Measurements from ENCODE around the gene CIB2.

CIB2 gene

DNA sequence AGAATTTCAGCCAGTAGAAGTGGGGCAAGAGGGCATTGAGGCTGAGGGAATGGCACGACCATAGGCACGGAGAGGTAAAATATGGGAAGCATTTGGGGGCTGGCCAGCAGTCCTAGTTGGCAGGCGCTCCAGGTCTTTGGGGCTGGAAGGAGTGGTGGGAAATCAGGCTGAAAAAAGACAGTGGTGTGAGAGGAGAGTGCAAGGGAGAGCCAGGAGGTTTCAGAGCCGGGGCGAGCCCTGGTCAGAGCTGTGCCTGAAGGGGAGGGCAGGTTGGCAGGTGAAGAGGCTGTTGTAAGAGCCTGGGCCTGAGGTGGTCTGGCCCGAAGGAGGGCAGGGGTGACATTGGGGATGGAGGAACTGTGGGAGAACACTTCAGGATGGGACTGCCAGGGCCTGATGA lies 16.3 kb upstream of the CIB2 start:
- no peak for ATAC-seq

DNA sequence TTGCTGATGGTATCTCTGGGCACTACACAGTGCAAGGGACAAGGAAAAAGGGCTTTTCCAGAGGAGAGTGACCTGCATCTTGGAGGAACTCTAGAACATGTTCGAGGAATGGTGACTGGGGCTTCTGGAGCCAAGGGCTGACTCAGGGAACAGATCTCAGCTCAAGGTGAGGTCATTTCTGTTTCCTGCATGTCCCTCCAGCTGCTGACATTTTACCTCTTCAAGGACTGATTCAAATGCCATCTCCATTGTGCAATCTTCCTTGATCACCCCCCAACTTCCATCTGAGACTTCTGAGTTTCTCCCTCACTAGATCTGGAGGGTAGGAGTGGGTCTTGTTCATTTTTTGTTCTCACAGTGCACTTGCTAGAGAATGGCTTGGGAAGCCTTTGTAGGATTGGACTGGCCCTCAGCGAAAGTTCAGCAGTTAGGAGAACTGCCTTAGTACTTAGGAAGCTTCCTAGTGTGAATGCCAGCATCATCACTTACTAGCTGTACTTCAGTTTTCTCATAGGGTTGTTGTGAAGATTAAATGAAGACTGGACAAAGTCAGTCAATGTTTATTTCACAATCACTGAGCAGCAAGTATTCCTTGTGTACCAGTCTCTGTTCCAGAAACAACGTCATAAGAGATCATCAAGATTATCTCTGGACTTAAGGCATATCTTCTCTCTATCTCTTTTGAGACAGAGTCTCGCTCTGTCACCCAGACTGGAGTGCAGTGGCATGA lies 15.3 kb upstream of the CIB2 start:
- no peak for ATAC-seq
- TF ChIP-seq CSDC2 (CRISPR knock-in tag; IDR thresholded peaks at IDR 0.05) (no peak), ARNTL (CRISPR knock-in tag; IDR thresholded peaks at IDR 0.05; ENCODE audit: borderline replicate concordance, low read depth) (no peak), BACH2 (CRISPR knock-in tag; IDR thresholded peaks at IDR 0.05; ENCODE audit: borderline replicate concordance) (no peak), TOX (CRISPR knock-in tag; IDR thresholded peaks at IDR 0.05; ENCODE audit: borderline replicate concordance) (no peak), ZC3H10 (CRISPR knock-in tag; IDR thresholded peaks at IDR 0.05) (no peak), ESRRG (CRISPR knock-in tag; IDR thresholded peaks at IDR 0.05) (no peak), ZNF70 (CRISPR knock-in tag; IDR thresholded peaks at IDR 0.05) (no peak), RARB (CRISPR knock-in tag; IDR thresholded peaks at IDR 0.05) (no peak), ISL1 (CRISPR knock-in tag; IDR thresholded peaks at IDR 0.05) (no peak), GLIS3 (CRISPR knock-in tag; IDR thresholded peaks at IDR 0.05) (no peak), TCF4 (CRISPR knock-in tag; IDR thresholded peaks at IDR 0.05; ENCODE audit: borderline replicate concordance) (no peak), SNAI2 (CRISPR knock-in tag; IDR thresholded peaks at IDR 0.05) (no peak), ZFP30 (CRISPR knock-in tag; IDR thresholded peaks at IDR 0.05) (no peak)
- TF ChIP-seq, protein P1, sequence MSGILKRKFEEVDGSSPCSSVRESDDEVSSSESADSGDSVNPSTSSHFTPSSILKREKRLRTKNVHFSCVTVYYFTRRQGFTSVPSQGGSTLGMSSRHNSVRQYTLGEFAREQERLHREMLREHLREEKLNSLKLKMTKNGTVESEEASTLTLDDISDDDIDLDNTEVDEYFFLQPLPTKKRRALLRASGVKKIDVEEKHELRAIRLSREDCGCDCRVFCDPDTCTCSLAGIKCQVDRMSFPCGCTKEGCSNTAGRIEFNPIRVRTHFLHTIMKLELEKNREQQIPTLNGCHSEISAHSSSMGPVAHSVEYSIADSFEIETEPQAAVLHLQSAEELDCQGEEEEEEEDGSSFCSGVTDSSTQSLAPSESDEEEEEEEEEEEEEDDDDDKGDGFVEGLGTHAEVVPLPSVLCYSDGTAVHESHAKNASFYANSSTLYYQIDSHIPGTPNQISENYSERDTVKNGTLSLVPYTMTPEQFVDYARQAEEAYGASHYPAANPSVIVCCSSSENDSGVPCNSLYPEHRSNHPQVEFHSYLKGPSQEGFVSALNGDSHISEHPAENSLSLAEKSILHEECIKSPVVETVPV (CRISPR knock-in tag; IDR thresholded peaks at IDR 0.05) = no peak
- TF ChIP-seq, protein P2, sequence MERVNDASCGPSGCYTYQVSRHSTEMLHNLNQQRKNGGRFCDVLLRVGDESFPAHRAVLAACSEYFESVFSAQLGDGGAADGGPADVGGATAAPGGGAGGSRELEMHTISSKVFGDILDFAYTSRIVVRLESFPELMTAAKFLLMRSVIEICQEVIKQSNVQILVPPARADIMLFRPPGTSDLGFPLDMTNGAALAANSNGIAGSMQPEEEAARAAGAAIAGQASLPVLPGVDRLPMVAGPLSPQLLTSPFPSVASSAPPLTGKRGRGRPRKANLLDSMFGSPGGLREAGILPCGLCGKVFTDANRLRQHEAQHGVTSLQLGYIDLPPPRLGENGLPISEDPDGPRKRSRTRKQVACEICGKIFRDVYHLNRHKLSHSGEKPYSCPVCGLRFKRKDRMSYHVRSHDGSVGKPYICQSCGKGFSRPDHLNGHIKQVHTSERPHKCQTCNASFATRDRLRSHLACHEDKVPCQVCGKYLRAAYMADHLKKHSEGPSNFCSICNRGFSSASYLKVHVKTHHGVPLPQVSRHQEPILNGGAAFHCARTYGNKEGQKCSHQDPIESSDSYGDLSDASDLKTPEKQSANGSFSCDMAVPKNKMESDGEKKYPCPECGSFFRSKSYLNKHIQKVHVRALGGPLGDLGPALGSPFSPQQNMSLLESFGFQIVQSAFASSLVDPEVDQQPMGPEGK (CRISPR knock-in tag; IDR thresholded peaks at IDR 0.05; ENCODE audit: borderline replicate concordance) = no peak

More for the DNA sequence above, 16.3 kb upstream of the CIB2 start:
- TF ChIP-seq ZFP30 (CRISPR knock-in tag; IDR thresholded peaks at IDR 0.05) (no peak), GLIS3 (CRISPR knock-in tag; IDR thresholded peaks at IDR 0.05) (no peak), ZC3H10 (CRISPR knock-in tag; IDR thresholded peaks at IDR 0.05) (no peak), CSDC2 (CRISPR knock-in tag; IDR thresholded peaks at IDR 0.05) (no peak), ZNF565 (CRISPR knock-in tag; conservative IDR thresholded peaks at IDR 0.05; ENCODE audit: low read depth) (no peak), ISL1 (CRISPR knock-in tag; IDR thresholded peaks at IDR 0.05) (no peak), TCF4 (CRISPR knock-in tag; IDR thresholded peaks at IDR 0.05; ENCODE audit: borderline replicate concordance) (no peak), SNAI2 (CRISPR knock-in tag; IDR thresholded peaks at IDR 0.05) (no peak), ZNF70 (CRISPR knock-in tag; IDR thresholded peaks at IDR 0.05) (no peak), BACH2 (CRISPR knock-in tag; IDR thresholded peaks at IDR 0.05; ENCODE audit: borderline replicate concordance) (no peak), OSR1 (CRISPR knock-in tag; IDR thresholded peaks at IDR 0.05) (no peak), PPARA (CRISPR knock-in tag; IDR thresholded peaks at IDR 0.05; ENCODE audit: borderline replicate concordance) (no peak), TOX (CRISPR knock-in tag; IDR thresholded peaks at IDR 0.05; ENCODE audit: borderline replicate concordance) (no peak), ESRRG (CRISPR knock-in tag; IDR thresholded peaks at IDR 0.05) (no peak), ZNF8 (CRISPR knock-in tag; IDR thresholded peaks at IDR 0.05) (no peak)
- TF ChIP-seq, protein P3, sequence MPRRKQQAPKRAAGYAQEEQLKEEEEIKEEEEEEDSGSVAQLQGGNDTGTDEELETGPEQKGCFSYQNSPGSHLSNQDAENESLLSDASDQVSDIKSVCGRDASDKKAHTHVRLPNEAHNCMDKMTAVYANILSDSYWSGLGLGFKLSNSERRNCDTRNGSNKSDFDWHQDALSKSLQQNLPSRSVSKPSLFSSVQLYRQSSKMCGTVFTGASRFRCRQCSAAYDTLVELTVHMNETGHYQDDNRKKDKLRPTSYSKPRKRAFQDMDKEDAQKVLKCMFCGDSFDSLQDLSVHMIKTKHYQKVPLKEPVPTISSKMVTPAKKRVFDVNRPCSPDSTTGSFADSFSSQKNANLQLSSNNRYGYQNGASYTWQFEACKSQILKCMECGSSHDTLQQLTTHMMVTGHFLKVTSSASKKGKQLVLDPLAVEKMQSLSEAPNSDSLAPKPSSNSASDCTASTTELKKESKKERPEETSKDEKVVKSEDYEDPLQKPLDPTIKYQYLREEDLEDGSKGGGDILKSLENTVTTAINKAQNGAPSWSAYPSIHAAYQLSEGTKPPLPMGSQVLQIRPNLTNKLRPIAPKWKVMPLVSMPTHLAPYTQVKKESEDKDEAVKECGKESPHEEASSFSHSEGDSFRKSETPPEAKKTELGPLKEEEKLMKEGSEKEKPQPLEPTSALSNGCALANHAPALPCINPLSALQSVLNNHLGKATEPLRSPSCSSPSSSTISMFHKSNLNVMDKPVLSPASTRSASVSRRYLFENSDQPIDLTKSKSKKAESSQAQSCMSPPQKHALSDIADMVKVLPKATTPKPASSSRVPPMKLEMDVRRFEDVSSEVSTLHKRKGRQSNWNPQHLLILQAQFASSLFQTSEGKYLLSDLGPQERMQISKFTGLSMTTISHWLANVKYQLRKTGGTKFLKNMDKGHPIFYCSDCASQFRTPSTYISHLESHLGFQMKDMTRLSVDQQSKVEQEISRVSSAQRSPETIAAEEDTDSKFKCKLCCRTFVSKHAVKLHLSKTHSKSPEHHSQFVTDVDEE (CRISPR knock-in tag; IDR thresholded peaks at IDR 0.05) = no peak
- TF ChIP-seq, protein P1 (CRISPR knock-in tag; IDR thresholded peaks at IDR 0.05) = no peak
- TF ChIP-seq, protein P4, sequence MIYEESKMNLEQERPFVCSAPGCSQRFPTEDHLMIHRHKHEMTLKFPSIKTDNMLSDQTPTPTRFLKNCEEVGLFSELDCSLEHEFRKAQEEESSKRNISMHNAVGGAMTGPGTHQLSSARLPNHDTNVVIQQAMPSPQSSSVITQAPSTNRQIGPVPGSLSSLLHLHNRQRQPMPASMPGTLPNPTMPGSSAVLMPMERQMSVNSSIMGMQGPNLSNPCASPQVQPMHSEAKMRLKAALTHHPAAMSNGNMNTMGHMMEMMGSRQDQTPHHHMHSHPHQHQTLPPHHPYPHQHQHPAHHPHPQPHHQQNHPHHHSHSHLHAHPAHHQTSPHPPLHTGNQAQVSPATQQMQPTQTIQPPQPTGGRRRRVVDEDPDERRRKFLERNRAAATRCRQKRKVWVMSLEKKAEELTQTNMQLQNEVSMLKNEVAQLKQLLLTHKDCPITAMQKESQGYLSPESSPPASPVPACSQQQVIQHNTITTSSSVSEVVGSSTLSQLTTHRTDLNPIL (CRISPR knock-in tag; IDR thresholded peaks at IDR 0.05; ENCODE audit: low read depth) = no peak
- TF ChIP-seq, protein P5, sequence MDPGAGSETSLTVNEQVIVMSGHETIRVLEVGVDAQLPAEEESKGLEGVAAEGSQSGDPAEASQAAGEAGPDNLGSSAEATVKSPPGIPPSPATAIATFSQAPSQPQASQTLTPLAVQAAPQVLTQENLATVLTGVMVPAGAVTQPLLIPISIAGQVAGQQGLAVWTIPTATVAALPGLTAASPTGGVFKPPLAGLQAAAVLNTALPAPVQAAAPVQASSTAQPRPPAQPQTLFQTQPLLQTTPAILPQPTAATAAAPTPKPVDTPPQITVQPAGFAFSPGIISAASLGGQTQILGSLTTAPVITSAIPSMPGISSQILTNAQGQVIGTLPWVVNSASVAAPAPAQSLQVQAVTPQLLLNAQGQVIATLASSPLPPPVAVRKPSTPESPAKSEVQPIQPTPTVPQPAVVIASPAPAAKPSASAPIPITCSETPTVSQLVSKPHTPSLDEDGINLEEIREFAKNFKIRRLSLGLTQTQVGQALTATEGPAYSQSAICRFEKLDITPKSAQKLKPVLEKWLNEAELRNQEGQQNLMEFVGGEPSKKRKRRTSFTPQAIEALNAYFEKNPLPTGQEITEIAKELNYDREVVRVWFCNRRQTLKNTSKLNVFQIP (CRISPR knock-in tag; IDR thresholded peaks at IDR 0.05; ENCODE audit: borderline replicate concordance, low read depth) = no peak
- TF ChIP-seq, protein P2 (CRISPR knock-in tag; IDR thresholded peaks at IDR 0.05; ENCODE audit: borderline replicate concordance) = no peak
